ENCODE results near the gene G6PC2. TPM values are rescaled to one million over a fixed set of nuclear protein-coding genes. Genes with fewer than 3 reads are reported as not detected.
A peak's percentile ranks its signal among the peaks of the same experiment; 100 is the strongest.

G6PC2 gene
- total RNA-seq, 1 donor from 2014 or later: not detected

DNA sequence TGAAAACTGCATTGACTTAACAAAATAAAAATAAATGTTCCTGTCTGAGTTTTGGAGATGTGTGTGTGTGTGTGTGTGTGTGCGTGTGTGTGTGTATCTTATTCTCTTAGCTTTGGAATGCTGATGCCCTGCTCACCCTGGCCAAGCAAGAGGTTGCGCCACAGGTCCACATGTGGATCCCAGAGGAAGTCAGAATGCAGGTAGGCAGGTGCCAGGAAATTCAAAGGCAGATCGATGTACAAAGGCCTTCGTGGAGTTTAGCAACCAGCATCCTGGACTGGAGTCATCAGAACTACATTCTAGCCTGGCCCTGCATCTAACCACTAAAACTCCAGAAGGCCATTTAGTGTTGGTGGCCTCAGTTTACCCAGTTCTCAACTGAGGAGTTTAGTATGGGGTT is 12.4 kb downstream of the G6PC2 start:
- H3K4me1 Mint-ChIP-seq (ENCODE audit: unreplicated experiment): no peaks in the 10 kb centered on the region
- H3K36me3 Mint-ChIP-seq (ENCODE audit: low read depth, unreplicated experiment): no peaks in the 10 kb centered on the region
- no peak for DNase-seq (ENCODE audit: low spot score)
- no peak overlapping the region for H3K4me3 Mint-ChIP-seq (ENCODE audit: unreplicated experiment)
- H3K27ac Mint-ChIP-seq (ENCODE audit: unreplicated experiment): no peak overlapping the region
- TF ChIP-seq, protein P1, sequence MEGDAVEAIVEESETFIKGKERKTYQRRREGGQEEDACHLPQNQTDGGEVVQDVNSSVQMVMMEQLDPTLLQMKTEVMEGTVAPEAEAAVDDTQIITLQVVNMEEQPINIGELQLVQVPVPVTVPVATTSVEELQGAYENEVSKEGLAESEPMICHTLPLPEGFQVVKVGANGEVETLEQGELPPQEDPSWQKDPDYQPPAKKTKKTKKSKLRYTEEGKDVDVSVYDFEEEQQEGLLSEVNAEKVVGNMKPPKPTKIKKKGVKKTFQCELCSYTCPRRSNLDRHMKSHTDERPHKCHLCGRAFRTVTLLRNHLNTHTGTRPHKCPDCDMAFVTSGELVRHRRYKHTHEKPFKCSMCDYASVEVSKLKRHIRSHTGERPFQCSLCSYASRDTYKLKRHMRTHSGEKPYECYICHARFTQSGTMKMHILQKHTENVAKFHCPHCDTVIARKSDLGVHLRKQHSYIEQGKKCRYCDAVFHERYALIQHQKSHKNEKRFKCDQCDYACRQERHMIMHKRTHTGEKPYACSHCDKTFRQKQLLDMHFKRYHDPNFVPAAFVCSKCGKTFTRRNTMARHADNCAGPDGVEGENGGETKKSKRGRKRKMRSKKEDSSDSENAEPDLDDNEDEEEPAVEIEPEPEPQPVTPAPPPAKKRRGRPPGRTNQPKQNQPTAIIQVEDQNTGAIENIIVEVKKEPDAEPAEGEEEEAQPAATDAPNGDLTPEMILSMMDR (IDR thresholded peaks at IDR 0.05; ENCODE audit: unreplicated experiment): no peak
- H3K27me3 Mint-ChIP-seq (ENCODE audit: unreplicated experiment): peaks cover 6% of the 10 kb centered on the region
- no peaks in the 10 kb centered on the region for H3K9me3 Mint-ChIP-seq (ENCODE audit: unreplicated experiment)

DNA sequence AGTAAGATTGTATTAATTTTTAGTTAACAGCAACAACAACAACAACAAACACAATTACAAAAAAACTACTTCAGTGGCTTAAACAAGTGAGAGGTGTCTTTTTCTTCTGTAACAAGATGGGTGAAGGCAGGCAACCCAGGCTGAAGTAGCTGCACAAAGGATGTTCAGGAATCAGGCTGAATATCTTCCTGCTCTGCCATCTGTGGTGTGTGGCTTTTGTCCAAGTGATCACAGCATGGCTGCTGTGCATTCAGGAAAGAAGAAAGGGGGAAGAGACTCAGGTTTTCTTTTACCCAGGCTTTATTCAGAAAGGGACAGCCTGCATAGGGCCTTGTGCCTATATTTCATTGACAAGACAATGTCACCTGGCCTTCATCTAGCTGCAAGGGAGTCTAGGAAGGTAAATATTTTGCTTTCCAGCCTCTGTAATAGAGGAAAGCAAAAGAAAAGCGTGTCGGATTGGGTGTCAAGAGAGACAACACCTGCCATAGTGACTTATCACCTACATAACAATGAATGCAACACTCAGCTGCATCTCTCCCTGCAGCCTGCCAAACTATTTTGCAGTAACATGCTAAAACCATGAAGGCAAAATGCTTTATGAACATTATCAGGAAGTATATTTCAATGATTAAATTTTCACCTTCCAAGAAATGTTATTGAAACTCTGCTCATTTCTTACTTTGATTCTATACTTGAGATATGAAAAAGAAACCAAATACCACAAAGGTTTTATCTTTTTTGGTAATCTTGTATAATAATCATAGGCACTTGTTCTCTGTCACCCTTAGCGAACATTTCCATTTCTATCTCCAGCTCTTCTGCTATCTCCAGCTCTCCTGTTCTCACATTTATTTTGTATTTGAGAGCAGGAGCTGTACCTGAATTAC is 14.6 kb downstream of the G6PC2 start:
- Mint-ChIP-seq H3K9me3 (ENCODE audit: unreplicated experiment) (no peaks in the 10 kb centered on the region), H3K4me3 (ENCODE audit: unreplicated experiment) (no peak overlapping the region), H3K36me3 (ENCODE audit: low read depth, unreplicated experiment) (no peaks in the 10 kb centered on the region), H3K4me1 (ENCODE audit: unreplicated experiment) (peaks cover 2% of the 10 kb centered on the region), H3K27me3 (ENCODE audit: unreplicated experiment) (peaks cover 6% of the 10 kb centered on the region), H3K27ac (ENCODE audit: unreplicated experiment) (no peak overlapping the region)
- TF ChIP-seq, protein P1 (IDR thresholded peaks at IDR 0.05; ENCODE audit: unreplicated experiment): no peak
- no peak for DNase-seq (ENCODE audit: low spot score)

DNA sequence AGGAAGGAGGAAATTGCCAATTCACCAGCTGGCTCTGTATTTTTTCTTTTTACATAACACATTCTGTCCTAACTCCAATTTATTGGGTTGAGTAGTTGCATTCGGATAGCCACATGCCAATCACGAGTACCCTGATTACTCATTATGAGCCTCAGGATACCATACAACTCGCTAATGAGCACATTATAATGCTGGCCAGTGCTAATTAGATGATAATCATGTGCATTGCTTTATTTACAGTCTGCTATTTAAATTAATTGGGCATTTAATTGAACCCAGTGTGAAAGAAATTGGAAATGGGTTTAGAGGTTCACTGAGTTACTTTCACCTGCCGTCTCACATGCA is 15.2 kb downstream of the G6PC2 start:
- H3K4me3 Mint-ChIP-seq (ENCODE audit: unreplicated experiment): no peak overlapping the region
- no peak overlapping the region for H3K27ac Mint-ChIP-seq (ENCODE audit: unreplicated experiment)
- peaks cover 2% of the 10 kb centered on the region for H3K4me1 Mint-ChIP-seq (ENCODE audit: unreplicated experiment)
- H3K9me3 Mint-ChIP-seq (ENCODE audit: unreplicated experiment): no peaks in the 10 kb centered on the region
- peaks cover 6% of the 10 kb centered on the region for H3K27me3 Mint-ChIP-seq (ENCODE audit: unreplicated experiment)
- no peaks in the 10 kb centered on the region for H3K36me3 Mint-ChIP-seq (ENCODE audit: low read depth, unreplicated experiment)
- TF ChIP-seq, protein P1 (IDR thresholded peaks at IDR 0.05; ENCODE audit: unreplicated experiment): no peak
- DNase-seq (ENCODE audit: low spot score): no peak

DNA sequence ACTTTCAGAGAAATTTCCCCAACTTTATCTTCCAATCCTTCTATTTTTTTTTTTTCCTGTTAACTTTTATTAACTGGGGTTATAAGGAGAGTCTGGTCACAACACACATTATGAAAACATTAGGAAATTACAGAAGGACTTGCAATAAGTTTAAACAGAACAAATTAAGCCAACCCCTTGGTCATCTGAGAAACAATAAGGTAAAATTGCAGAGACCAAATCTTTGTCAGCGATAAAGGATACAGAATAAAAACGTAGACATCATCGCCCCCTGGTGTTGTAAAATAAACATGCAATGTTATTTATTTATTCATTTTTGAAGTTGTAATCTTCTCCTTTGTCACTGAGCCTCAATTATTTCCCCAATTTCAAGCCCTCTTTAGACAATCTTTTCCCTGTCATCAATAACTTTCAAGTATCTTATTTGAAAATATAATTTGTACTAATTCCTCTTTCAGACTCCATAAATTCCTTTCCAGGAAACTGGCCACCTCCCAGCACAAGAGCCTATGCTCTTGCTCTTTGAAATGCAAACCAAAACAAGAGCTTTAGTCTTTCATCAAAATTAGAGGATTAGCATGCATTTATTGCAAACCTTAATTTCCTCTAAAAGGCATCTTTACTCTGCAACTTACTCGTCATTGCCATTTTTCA is 19.5 kb downstream of the G6PC2 start:
- H3K27ac Mint-ChIP-seq (ENCODE audit: unreplicated experiment): no peak overlapping the region
- no peaks in the 10 kb centered on the region for H3K9me3 Mint-ChIP-seq (ENCODE audit: unreplicated experiment)
- TF ChIP-seq, protein P1 (IDR thresholded peaks at IDR 0.05; ENCODE audit: unreplicated experiment): peak; percentile 97
- H3K36me3 Mint-ChIP-seq (ENCODE audit: low read depth, unreplicated experiment): peaks cover 3% of the 10 kb centered on the region
- H3K27me3 Mint-ChIP-seq (ENCODE audit: unreplicated experiment): no peaks in the 10 kb centered on the region
- H3K4me1 Mint-ChIP-seq (ENCODE audit: unreplicated experiment): peaks cover 7% of the 10 kb centered on the region
- no peak for DNase-seq (ENCODE audit: low spot score)
- H3K4me3 Mint-ChIP-seq (ENCODE audit: unreplicated experiment): no peak overlapping the region

All from endothelial cell (in vitro differentiated cells).